ENCODE data around the gene PLPPR2.
"Not testable (repeated sequence)": the region's sequence is repeated elsewhere in the genome, so short reads cannot be mapped to it uniquely, and the experiment has no call there.

The PLPPR2 gene

GRCh38 chr19:11355160-11356073, at the start of gene PLPPR2:
PLPPR2 (plus strand) TSS chr19:11355432; CDS start chr19:11357674, 2,242 bp downstream.
- peak; percentile 80 for DNase-seq

GRCh38 chr19:11306337-11306736, 48.9 kb upstream of the PLPPR2 start:
- DNase-seq, result no peak

- not testable (repeated sequence) for DNase-seq
These were observed 34.8 kb upstream of the PLPPR2 start for GRCh38 chr19:11320278-11320995.

GRCh38 chr19:11321191-11322126, 33.8 kb upstream of the PLPPR2 start:
- DNase-seq, result no peak

GRCh38 chr19:11322269-11323024, 32.8 kb upstream of the PLPPR2 start:
- DNase-seq, result no peak

- no peak for DNase-seq
These were observed 31.6 kb upstream of the PLPPR2 start for GRCh38 chr19:11323601-11324078.

- DNase-seq, result peak; percentile 84
These were observed 31.1 kb upstream of the PLPPR2 start for GRCh38 chr19:11324079-11324661.

GRCh38 chr19:11324748-11325389, 30.4 kb upstream of the PLPPR2 start:
- DNase-seq, result no peak

- DNase-seq, result no peak
These were observed 29.7 kb upstream of the PLPPR2 start for GRCh38 chr19:11325544-11325943.

- no peak for DNase-seq
These were observed 25.1 kb upstream of the PLPPR2 start for GRCh38 chr19:11330127-11330526.

GRCh38 chr19:11331502-11331901, 23.7 kb upstream of the PLPPR2 start:
- DNase-seq, result no peak

- no peak for DNase-seq
These were observed 22.4 kb upstream of the PLPPR2 start for GRCh38 chr19:11332822-11333221.

GRCh38 chr19:11333838-11334237, 21.4 kb upstream of the PLPPR2 start:
- not testable (repeated sequence) for DNase-seq

- DNase-seq, result no peak
These were observed 19.6 kb upstream of the PLPPR2 start for GRCh38 chr19:11335449-11336146.

- peak; percentile 28 for DNase-seq
These were observed 18.2 kb upstream of the PLPPR2 start for GRCh38 chr19:11337080-11337479.

- no peak for DNase-seq
These were observed 17.1 kb upstream of the PLPPR2 start for GRCh38 chr19:11338121-11338520.

- no peak for DNase-seq
These were observed 16.5 kb upstream of the PLPPR2 start for GRCh38 chr19:11338569-11339253.

GRCh38 chr19:11339254-11340098, 15.8 kb upstream of the PLPPR2 start, which contains the start of gene RAB3D:
RAB3D (minus strand) TSS chr19:11339657; CDS start chr19:11337399, 2,258 bp downstream.
- peak; percentile 86 for DNase-seq

- not testable (repeated sequence) for DNase-seq
These were observed 15.1 kb upstream of the PLPPR2 start for GRCh38 chr19:11340099-11340467.

Data from activated CD4-positive, alpha-beta T cell treated with anti-CD3 and anti-CD28 coated beads, Interleukin-2, amount 50 U/mL, for 16 hours (primary cell).